ENCODE results near the gene ROR1. TPM values are rescaled to one million over a fixed set of nuclear protein-coding genes. Genes with fewer than 3 reads are reported as not detected.

The ROR1 gene
- total RNA-seq, 6 experiments from 2014 or later, result 0.04 to 0.58 (median 0.37) TPM

DNA sequence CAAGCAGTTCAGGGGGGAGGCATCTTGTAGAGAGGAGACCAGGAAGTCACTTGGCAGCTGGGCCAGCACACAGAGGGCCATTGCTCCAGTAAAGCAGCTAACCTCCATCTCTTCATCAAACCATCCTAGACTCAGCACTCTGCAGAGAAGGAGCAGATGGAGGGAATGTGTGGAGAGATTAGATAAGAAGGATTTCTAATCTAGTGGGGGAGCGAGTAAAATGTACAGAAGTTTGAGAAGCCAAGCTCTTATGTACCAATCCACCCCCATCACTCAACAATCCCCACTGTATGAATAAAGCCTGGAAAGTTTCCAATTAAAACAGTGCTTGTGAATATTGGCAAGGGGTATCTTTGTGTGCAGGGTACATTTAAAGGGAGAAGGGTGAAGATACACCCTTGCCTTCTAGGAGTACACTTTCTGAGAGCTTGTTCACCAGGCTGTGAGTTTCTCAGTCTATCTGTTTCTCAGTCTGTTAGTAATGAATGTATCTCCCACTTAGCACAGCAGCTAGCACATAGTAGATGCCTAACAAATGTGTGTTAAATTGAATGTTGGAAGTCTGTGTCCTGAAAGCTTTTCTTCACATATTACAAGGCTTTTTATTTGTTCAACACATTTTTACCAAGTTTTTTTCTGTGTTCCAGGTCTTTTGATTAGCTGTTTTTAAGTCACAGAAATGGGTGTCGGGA lies 286.9 kb downstream of the ROR1 start:
- no peak overlapping the region for H3K4me3 ChIP-seq
- H3K27me3 ChIP-seq, result no peaks in the 10 kb centered on the region
- WGBS (ENCODE audit: insufficient coverage, low coverage, low lambda C conversion rate, missing lambda C conversion rate), result 66% methylated on average over 2 of the region's 2 CpGs
- no peak overlapping the region for H3K27ac ChIP-seq
- H3K9me3 ChIP-seq, result no peaks in the 10 kb centered on the region
- H3K36me3 ChIP-seq, result no peaks in the 10 kb centered on the region
- no peak for TF ChIP-seq POLR2A (IDR thresholded peaks at IDR 0.05)
- TF ChIP-seq, protein P1, sequence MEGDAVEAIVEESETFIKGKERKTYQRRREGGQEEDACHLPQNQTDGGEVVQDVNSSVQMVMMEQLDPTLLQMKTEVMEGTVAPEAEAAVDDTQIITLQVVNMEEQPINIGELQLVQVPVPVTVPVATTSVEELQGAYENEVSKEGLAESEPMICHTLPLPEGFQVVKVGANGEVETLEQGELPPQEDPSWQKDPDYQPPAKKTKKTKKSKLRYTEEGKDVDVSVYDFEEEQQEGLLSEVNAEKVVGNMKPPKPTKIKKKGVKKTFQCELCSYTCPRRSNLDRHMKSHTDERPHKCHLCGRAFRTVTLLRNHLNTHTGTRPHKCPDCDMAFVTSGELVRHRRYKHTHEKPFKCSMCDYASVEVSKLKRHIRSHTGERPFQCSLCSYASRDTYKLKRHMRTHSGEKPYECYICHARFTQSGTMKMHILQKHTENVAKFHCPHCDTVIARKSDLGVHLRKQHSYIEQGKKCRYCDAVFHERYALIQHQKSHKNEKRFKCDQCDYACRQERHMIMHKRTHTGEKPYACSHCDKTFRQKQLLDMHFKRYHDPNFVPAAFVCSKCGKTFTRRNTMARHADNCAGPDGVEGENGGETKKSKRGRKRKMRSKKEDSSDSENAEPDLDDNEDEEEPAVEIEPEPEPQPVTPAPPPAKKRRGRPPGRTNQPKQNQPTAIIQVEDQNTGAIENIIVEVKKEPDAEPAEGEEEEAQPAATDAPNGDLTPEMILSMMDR (IDR thresholded peaks at IDR 0.05), result no peak
- no peak for DNase-seq
- ATAC-seq, result no peak
- no peaks in the 10 kb centered on the region for H3K4me1 ChIP-seq
- intact Hi-C loops (cut with DNase I), result no loop called here

DNA sequence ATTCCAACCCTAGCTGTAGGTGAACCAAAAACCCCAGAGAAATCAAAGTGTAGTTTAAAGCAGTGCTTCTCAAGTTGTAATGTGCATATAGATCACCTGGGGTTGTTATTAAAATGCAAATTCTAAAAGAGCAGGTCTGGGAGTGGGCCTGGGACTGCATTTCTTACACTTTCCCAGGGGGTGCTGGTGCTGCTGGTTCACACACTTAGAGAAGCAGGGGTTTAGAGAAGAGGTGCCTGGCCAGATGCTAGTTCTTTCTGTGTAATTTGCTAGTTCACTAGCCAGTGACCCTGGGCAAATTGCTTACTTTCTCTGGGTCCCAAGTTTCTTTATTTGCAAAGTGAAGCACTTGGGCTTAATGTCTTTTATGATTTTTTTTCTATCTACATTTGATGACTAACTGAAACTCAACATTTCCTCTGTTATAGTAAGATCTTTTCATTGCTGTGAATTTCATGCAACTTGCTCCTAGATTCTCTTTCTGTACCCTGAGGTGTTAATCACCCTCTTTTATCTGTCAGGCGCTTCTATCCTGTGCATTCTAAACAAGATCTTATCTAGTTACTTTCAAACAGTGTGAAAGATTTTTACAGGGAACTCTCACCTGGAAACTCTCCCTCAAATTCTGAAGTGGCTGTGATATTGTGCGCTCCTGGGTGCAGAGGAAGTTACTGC lies 287.8 kb downstream of the ROR1 start:
- WGBS (ENCODE audit: insufficient coverage, low coverage, low lambda C conversion rate, missing lambda C conversion rate), result 64% methylated on average over 2 of the region's 2 CpGs
- TF ChIP-seq, protein P1 (IDR thresholded peaks at IDR 0.05), result no peak
- TF ChIP-seq POLR2A (IDR thresholded peaks at IDR 0.05), result no peak
- intact Hi-C loops (cut with DNase I), result no loop called here
- H3K4me3 ChIP-seq, result no peak overlapping the region
- no peaks in the 10 kb centered on the region for H3K27me3 ChIP-seq
- H3K27ac ChIP-seq, result no peak overlapping the region
- H3K36me3 ChIP-seq, result no peaks in the 10 kb centered on the region
- no peaks in the 10 kb centered on the region for H3K4me1 ChIP-seq
- no peak for DNase-seq
- H3K9me3 ChIP-seq, result no peaks in the 10 kb centered on the region
- no peak for ATAC-seq

DNA sequence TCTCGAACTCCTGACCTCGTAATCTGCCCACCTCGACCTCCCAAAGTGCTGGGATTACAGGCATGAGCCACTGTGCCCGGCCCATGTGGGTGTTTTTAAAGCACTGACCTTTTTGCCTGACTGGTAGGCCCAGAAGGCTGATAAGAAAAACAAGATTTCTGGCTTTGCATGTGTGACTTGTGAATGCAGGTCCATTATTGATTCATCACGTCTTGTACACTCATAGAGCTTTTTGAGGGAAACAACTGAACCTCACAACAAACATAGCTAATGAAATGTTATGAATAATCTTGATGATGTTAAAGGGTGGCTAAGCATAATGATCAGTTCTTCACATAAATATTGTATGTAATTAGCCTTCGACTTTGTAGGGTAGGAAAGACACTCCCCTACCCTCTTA lies 288.7 kb downstream of the ROR1 start:
- no peaks in the 10 kb centered on the region for H3K9me3 ChIP-seq
- no peaks in the 10 kb centered on the region for H3K4me1 ChIP-seq
- ATAC-seq, result no peak
- TF ChIP-seq POLR2A (IDR thresholded peaks at IDR 0.05), result no peak
- TF ChIP-seq, protein P1 (IDR thresholded peaks at IDR 0.05), result no peak
- intact Hi-C loops (cut with DNase I), result no loop called here
- no peak overlapping the region for H3K4me3 ChIP-seq
- H3K27ac ChIP-seq, result no peak overlapping the region
- no peaks in the 10 kb centered on the region for H3K27me3 ChIP-seq
- DNase-seq, result no peak
- no peaks in the 10 kb centered on the region for H3K36me3 ChIP-seq
- WGBS (ENCODE audit: insufficient coverage, low coverage, low lambda C conversion rate, missing lambda C conversion rate), result 69% methylated on average over 6 of the region's 6 CpGs

DNA sequence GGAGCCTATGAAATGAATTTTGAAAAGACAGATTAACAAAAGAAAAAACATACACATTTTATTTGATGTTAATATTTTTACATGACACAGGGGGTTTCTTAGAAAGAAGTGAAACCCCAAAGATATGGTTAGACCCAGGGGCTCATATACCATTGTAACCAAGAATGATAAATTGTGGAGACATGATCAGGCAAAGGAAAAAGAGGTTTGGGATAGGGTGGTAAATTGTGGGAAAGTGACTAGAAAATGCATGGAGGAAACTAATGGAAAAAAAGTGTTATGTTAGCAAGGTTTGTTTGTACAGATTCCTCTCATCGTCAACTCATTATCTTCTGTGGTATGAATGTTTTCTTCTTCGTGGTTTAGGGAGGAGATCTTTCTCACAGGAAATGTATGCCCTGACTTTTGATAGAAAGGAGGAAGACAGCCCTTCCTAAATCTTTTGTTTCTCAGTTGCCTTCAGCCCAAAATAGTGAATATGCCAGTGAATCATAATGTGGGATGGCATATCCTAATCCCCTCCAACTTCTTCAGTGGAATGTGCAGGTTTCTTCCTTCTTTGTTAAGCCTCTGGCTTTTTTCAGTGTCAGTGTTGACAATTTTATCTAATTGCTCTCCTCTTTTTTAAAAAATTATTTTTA lies 289.2 kb downstream of the ROR1 start:
- TF ChIP-seq, protein P1 (IDR thresholded peaks at IDR 0.05), result no peak
- no peak for TF ChIP-seq POLR2A (IDR thresholded peaks at IDR 0.05)
- H3K9me3 ChIP-seq, result no peaks in the 10 kb centered on the region

More for the DNA sequence above, 289.2 kb downstream of the ROR1 start:
- Histone ChIP-seq H3K4me3 (no peak overlapping the region), H3K27me3 (no peaks in the 10 kb centered on the region), H3K36me3 (no peaks in the 10 kb centered on the region), H3K27ac (no peak overlapping the region), H3K4me1 (no peaks in the 10 kb centered on the region)
- WGBS (ENCODE audit: insufficient coverage, low coverage, low lambda C conversion rate, missing lambda C conversion rate), result 25% methylated on average over 2 of the region's 2 CpGs
- no peak for ATAC-seq
- DNase-seq, result no peak
- intact Hi-C loops (cut with DNase I), result no loop called here

Data from right lobe of liver (tissue), 6 donors.